Measurements from ENCODE around the gene MSS51. TPM values are rescaled to one million over a fixed set of nuclear protein-coding genes. Genes with fewer than 3 reads are reported as not detected.

Gene MSS51
- total RNA-seq, 1 experiment from 2014 or later = 1.7 TPM

GRCh38 chr10:73376679-73377078 is 56.7 kb downstream of the MSS51 start (continued):
- TF ChIP-seq JUND (IDR thresholded peaks at IDR 0.05) = no peak
- TF ChIP-seq EGR1 (IDR thresholded peaks at IDR 0.05; ENCODE audit: low read depth) = no peak
- TF ChIP-seq ZBTB33 (IDR thresholded peaks at IDR 0.05; ENCODE audit: extremely low read depth, insufficient replicate concordance, low read length) = no peak

Other genes with a start within 250 kb of the MSS51 start
- gene DNAJC9, start 186.3 kb downstream of the MSS51 start, total RNA-seq (2021; ENCODE audit: unreplicated experiment) = 40.3 TPM
- gene MRPS16, start 180.9 kb downstream of the MSS51 start, total RNA-seq (2021; ENCODE audit: unreplicated experiment) = 122 TPM
- gene CFAP70, start 74.7 kb downstream of the MSS51 start, total RNA-seq (2021; ENCODE audit: unreplicated experiment) = 2.9 TPM
- 105 TPM for gene ANXA7, start 19.5 kb downstream of the MSS51 start, total RNA-seq (2021; ENCODE audit: unreplicated experiment)
- 32.0 TPM for gene PPP3CB, start 62.5 kb upstream of the MSS51 start, total RNA-seq (2021; ENCODE audit: unreplicated experiment)
- 28.0 TPM for gene USP54, start 157.8 kb upstream of the MSS51 start, total RNA-seq (2021; ENCODE audit: unreplicated experiment)
- gene MYOZ1, start 207.9 kb upstream of the MSS51 start, total RNA-seq (2021; ENCODE audit: unreplicated experiment) = not detected
- 0.10 TPM for gene SYNPO2L, start 222.5 kb upstream of the MSS51 start, total RNA-seq (2021; ENCODE audit: unreplicated experiment)